NCI-H460 (cell line): ENCODE measurements around the gene SRGAP2B. TPM values are rescaled to one million over a fixed set of nuclear protein-coding genes. Genes with fewer than 3 reads are reported as not detected.
A peak's percentile ranks its signal among the peaks of the same experiment; 100 is the strongest.
"Not testable (repeated sequence)": the region's sequence is repeated elsewhere in the genome, so short reads cannot be mapped to it uniquely, and the experiment has no call there.

Experiments used
- DNase-seq: peaks from one replicate; pipeline ENCODE4 v3.0.0-alpha.2; 2016; ENCODE audit warnings: low read depth; ENCODE audit errors: extremely low read depth
- polyA plus RNA-seq: library from polyadenylated mRNA; depleted of rRNA; stranded (reverse); fragments of >200 nt; gene quantifications from 2 replicates; pipeline ENCODE4 v1.2.3, GENCODE V29; 2014; cell fraction: nucleus; rRNA removed
- total RNA-seq: library from RNA; depleted of rRNA; stranded (reverse); fragments of >200 nt; shearing (Covaris generic); gene quantifications from 2 replicates; pipeline ENCODE4 v1.2.3, GENCODE V29; 2014; rRNA removed

Gene SRGAP2B
- 20.6 and 28.1 TPM in 2 replicates for total RNA-seq
- polyA plus RNA-seq: 12.6 and 14.9 TPM in 2 replicates

DNA sequence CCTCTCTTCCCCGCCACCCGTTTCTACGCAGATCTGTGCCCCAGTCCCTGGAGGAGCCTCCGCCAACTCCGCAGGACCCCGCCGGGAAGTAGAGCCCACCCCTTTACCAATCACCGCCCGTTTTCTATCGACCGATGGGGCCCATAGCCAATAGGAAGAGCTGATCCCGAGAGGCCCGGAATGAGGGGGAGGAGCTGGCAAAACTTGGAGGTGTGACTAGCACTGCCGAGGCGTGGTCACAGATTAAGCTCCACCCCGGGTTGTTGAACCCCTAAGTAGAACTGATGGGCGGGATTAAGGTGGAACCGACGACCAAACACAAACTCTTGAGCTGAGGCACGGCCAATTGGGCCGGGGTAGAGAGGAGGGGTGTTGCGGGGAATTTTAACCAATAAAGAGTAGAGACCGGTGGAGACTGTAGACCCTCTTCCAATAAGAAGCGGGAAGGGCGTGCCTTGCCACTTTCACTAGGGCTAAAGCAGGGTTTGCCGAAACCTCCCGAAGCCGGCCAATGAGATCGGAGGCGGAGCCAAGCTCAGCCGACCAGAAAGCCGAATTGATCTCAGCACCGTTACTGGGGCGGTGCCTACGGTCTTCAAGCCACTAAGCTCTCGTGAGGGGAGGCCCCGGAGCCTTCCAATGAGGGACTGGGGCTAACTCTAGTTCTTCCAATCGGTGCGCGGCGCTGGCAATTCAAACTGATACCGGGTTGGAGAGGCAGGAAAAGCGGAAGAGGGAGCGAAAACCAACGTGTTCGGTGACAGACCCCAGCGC is at the start of gene SRGAP2B, which contains the start of gene FAM72D:
Gene SRGAP2B (minus strand): TSS at position 45 of the 774 bp plus-strand sequence. CDS start 2,427 bp downstream, outside the sequence.
Gene FAM72D (plus strand): TSS at position 691 of the 774 bp plus-strand sequence. CDS start 874 bp downstream, outside the sequence.
- not testable (repeated sequence) for DNase-seq

DNA sequence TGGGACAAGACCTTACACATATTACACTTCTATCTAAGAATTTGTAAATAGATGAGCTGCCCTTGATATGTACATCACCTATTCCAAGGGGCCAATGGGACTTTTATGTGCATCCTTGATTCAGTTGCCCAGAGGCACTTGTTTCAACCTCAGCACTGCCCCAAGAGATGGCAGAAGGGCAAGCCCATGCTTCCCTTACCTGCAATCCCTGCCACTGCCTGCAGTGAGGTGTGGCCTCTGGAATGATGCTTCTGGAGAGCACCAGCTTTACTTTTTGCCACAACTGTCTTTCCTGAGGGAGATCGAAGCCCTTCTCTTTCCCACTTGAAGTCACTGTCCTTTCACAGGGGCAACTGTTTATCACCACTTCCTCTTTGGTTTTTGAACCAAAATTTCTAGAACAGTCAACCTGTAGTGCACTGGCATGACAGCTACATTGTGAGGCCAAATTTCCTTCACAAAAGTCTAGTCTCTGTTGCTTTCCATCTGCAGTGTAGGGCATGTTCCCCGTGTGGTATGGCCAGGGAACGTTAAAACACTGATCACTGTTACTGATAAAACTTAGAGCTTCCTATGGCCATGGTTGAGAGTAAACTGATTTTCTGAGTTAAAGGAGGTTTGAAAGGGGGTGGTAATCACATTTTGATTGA is 49.3 kb upstream of the SRGAP2B start:
- DNase-seq: not testable (repeated sequence)

DNA sequence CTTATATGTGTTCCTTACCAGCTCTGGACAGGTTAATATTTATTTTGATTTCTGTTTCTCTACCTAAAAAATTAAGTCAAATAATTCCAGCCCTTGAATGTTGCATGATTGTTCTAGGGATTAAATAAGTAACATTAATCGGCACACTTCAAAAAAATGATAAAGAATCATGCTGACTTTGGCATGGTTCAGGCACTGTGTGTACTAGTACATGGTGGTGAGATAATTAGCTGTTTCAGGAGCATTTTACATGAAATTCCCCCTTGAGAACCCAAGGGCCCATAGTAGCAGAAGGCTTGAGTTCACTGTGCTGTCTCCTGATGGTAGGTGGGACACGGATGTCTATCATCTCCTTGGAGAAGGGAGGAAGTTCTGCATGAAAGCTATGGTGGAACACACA is 45.4 kb upstream of the SRGAP2B start:
- DNase-seq: not testable (repeated sequence)

DNA sequence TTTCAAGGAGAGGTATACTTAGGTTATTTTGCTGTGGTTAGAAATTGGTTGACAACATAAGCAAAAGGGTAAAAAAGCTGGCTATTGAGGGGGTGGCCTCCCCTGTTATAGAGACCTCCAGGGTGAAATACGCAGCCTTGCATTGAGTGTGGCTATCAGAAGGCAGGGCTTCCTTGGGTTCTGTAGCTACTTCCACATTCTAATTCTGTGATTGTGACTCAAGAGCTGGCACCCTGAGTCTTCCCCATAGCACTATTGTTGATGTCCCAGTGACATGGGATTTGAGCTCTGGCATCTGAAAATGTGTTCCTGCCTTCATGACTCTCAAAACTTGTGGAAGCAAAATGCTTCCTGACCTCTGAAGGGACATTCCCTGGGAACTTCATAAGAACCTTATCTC is 39.3 kb upstream of the SRGAP2B start:
- not testable (repeated sequence) for DNase-seq

DNA sequence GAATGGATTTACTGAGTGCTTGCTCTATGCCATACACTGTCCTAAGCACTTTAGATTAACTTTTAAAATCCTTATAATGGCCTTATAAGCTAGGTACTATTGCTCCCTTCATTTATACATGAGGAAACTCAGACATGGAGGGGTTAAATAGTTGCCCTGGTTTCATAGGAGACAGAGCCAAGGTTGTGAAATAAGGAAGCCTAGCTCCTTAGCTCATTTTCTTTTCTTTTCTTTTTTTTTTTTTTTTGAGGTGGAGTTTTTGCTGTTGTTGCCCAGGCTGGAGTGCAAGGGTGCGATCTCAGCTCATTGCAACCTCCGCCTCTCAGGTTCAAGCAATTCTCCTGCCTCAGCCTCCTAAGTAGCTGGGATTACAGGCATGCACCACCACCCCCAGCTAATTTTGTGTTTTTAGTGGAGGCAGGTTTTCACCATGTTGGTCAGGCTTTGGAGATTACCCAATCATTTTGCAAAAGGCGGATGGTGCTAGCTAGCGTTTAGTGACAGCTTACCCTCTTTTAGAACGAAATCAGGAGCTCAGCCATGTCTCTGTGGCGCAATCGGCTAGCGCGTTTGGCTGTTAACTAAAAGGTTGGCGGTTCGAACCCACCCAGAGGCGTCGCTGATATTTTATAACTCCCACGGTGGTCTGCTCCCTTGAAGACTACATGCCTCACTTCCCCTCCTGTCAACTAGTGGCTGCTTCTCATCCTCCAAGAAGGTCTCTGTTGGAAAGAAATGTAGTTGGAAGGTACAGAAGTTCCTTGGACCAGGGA is 33.8 kb upstream of the SRGAP2B start:
- DNase-seq: peak; percentile 33

DNA sequence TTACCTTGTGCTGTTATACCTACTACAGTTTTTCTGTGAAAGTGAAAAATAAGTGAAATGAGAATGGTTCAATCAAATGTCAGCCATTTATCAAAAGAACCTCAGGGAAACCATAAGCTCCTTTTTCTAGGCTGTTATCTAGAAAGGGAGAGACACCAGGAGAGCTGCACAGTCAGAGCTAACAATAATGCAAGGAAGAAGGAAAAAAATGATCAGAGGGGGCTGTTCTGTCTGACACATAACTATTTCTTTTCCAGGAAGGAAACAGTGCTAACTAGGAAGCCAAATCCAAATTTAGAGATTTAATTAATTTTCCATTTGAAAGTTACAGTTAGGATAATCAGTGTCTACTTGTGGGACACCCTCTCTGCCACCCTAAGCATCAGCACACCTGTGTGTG is 32.0 kb upstream of the SRGAP2B start:
- not testable (repeated sequence) for DNase-seq

DNA sequence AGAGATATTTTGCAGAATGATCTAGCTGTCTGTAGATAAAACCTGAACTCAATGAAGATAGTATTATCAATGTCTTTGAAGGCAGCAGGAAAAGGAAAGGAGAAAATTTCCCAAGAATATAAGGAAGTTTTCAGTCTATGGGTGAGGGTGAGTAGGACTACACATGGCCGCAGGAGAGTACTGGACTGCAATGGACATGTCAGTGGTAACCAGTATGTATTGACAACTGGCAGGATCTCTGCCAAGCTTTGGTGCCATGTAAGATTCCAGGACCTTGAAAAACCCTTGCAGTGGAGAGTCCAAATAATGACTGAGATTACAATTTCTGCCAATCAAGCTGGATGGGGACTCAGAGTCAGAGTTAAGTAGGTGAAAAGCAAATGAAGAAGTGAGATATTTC is 30.0 kb upstream of the SRGAP2B start:
- not testable (repeated sequence) for DNase-seq

DNA sequence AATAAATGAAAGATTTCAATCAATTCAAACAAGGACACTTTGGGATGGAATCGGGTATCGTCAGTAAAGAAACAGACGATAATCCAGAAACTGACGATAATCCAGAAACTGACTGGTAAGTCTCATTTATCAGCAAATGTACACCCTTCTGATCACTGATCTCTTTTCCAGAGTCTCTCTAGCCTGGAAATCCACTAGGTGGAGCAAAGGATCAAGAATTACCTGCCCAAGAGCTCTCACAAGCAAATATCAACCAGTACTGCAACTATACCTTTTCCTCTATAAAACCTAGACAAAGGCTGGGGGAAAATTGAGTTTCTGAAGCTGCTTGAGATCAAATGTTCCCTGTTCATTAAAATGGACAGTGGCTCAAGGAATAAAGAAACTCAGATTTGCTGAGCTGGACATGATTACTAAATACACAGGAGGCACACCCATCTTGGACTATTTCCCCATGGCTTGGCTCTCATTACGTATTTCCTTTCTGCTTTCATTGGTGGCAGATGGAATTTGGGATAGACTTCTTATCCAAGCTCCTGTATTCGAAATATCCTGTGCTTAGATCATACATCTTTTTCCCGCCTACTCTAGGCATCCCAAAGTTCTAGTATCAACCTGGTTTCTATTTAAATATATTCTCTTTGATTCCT is 29.0 kb upstream of the SRGAP2B start:
- DNase-seq: not testable (repeated sequence)

DNA sequence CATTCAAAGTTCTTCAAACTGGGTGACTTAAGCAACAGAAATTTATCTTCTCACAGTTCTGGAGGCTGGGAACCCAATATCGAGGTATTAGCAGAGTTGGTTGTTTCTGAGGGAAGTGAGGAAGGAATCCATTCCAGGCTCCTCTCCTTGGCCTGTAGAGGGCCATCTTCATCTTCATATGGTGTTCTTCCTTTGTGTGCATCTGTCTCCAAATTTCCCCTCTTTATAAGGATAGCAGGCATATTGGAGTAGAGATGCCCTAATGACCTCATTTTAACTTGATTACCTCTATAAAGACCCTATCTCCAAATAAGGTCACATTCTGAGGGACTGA is 27.9 kb upstream of the SRGAP2B start:
- DNase-seq: not testable (repeated sequence)

DNA sequence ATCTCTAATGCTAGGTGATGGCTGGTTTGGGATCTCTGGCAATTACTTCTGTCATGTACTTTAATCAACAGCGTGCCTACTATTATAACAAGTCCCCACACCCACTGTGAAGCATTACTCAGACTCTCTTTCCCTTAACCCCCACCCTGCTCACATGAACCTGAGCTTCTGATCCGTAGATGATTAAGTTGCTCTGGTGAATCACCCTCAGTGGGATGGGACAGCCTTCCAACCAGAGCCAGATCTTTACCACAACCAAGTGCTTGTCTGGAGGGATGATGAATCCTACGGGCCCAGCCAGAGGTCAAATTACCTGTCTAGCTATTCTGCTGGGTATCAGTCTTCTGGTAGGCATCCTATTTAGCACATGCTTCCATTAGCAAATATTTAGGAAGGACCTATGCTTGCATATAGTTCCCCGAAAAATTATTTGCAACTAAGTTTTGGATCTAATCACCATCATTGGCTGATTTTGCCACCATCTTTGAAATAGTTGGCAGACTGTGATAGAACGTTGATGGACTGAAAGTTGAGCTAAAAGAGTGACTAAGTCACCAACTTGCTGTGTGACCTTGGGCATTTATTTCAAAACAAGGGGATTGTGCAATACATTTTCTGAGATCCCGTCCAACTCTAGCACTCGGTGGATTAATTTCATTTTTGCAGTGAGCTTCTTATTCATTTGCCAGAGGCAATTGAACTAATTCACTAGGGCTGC is 27.4 kb upstream of the SRGAP2B start:
- not testable (repeated sequence) for DNase-seq

DNA sequence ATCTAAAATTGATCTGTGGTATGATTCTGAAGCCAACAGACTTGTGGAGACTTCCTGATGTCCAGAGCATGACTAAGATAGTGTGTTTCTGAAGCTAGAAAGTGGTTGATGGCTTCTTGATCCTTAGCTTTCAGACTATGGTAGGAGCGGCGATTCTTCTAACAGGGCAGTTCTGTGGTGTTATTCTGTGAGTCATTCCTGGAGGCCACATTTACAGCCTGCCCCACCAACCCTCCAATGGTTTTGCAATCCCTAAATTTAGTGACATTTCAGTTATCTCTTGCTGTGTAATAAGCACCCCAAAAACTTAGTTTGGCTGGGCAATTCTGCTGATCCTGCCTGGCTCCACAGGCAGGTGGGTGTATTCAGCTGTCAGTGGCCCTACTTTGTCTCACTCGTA is 24.7 kb upstream of the SRGAP2B start:
- DNase-seq: not testable (repeated sequence)

DNA sequence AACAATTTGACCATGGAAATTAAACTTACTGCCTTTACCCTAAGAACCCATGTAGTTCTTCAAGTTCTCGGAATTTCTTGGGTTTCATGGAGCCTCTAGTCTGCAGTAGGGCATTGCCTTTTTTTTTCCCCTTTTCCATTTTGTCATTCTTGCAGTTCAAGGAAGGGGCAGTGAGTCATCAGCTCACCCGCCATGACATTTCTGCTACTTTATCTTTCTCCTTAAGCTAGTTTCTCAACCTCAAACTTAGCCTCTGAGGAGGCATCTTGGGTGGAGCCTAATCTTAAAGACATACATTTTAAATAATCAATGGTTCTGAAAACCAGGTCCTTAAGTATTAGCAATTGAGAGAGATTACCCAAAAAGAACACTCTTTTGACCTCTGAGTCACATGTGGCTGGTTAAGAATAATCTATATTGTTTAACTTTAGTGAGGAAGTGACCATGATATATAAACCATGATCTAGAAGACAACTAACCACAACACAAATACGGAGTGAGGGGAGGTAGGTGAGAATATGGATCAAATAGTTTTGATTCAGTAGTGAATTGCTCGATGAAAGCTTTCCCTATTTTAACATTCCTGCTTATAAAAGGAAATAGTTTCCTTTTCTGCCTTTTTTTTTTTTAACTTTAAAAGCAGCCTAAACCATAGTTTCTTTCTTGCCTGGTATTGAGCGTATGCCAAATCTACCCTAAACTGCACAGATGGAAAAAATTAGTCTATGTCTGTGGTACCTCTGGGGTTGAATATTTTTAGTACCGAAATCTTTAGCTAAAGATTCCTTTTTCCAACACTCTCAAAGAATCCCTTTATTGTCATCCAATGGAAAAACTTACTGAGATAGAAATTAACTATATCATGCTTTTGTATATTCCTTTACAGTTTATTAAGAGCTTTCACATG is 20.7 kb upstream of the SRGAP2B start:
- DNase-seq: not testable (repeated sequence)

DNA sequence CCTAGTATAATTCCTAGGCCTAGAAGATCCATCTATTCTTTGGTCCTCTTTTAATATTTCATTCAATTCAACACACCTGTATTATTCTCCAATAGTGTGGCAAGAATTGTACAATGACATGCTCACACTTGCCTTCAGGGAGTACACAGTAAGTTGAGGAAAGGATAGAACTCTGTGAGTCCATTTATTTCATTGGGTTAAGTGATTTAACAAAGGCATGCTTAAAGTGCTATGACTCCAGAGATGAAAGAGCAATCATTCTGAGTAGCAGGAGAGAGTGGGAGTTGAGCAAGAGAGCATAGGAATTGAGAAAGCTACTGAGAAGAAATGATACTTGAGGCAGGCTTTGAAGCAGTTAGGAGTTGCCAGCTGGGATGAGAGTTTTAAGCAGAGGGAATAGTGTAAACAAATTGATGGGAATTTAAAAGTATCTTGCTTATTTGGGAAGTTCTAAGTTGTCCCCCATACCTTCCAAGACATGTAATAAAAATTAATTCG is 19.5 kb upstream of the SRGAP2B start:
- not testable (repeated sequence) for DNase-seq

DNA sequence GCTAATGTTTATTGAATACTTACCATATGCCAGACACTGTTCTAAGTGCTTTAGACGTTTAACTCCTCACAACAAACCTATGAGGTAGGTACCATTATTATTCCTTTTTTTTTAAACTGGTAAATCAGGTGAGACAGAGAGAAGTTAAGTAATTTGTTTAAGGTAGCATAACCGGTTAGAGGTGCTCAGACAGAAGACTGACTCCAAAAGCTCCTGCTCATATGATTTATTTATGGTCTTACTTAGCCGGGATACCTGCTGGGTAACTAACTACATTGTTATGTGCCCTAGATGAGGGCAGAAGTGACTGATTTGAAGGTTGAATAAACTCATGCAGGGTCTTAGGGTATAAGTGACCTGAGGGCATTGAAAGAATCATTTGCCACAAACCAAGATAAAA is 17.6 kb upstream of the SRGAP2B start:
- DNase-seq: not testable (repeated sequence)

DNA sequence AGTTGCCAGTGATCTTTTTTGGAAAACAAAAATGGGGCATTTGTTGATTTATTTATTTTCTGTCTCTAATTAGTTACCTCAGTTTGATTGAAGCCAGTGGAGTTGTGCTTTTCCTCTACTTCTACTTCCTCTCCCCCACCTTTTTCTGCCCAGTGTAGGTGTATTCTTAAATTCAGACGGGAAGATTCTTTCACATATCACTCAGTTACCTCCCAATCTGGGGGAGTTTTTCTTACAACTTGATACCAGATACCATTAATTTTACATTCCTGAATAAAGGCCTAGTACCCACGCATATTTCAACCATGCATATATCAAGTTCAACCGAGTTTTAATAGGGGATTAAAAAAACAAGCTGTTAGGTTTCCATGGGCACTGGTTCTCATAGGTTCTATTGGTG is 16.5 kb upstream of the SRGAP2B start:
- DNase-seq: not testable (repeated sequence)

DNA sequence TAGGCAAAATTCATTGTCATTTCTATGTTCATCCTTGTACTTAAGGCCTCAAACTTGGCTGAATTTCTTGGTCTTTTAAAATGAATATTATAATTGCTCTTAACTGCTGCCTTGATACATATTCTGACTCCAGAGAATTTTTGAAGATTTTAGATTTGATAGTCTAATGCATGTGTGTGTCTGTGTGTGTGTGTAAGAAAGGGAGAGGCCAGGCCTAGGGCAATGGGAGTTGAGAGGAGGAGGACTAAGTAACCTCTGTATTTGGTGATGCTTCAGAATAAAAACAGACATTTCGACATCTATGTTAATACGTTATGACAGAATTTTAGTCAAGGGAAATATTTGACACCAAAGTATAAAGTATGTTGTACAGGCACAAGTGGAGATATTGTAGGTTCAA is 8.2 kb upstream of the SRGAP2B start:
- not testable (repeated sequence) for DNase-seq

DNA sequence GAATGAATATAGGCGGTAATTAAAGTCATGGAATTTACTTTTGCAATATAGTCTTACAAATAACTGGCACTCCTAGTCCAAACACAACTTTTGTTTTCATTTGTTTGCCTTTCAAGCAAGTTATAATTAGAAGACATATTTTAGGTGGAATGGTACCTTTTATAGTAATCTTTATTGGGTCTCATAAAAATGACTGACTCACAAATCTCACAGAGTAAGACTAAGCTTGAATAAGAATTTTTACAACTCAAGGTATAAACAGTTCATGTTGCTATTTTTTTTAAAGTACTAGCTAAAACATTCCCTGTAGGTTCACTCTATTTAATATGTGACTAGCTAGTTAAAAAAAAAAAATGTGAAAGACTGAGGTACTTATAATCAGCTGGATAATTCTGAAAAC is 6.6 kb upstream of the SRGAP2B start:
- not testable (repeated sequence) for DNase-seq

DNA sequence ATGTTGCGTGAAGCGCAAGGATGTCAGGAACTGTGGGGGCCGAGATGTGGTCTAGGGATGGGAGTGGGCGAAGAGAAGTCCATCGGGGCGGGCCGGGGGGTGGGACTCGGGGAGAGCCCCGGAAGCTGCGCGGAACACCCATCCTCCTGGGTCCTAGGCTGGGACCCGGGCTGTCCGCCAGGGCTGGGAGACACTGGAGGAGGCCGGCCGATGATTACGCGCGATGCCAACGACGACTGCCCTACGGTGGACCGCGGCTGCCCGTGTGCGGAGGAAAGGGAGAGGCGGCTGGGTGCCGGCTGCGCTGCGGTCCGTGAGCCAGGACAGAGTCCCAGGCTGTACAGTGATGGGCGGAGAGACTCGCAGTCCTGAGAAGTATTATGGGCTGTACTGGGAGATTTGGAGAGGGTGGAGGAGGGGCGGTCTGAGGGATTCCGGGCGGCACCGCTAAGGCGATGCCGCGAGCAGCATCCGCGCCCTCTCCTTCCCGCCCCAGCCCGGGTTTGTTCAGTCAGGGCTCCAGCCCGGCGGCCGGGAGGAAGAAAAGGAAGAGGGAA is 395 bp downstream of the SRGAP2B start:
- not testable (repeated sequence) for DNase-seq
